ENCODE results near the gene CRIP2.

CRIP2 gene

DNA sequence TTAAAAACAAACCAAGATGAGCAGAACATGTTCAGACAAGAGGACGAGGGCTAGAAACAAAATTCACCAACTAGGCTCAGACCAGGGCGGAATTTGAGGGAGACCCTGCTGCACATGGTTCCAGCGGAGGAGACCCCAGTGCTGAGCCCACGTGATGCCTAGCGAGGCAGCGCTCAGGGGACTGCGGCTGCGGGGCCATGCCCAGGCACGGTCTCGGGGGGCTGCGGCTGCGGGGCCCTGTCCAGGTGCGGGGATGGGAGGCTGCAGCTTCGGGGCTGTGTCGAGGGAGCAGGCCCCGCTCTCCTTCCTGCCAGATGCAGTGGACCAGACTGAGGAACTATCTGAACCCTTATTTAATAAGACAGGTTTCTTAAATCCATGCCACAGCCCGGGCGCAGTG, 12.7 kb upstream of the CRIP2 start:
- DNase-seq (ENCODE audit: low read depth in 3 of 3), result no peak

DNA sequence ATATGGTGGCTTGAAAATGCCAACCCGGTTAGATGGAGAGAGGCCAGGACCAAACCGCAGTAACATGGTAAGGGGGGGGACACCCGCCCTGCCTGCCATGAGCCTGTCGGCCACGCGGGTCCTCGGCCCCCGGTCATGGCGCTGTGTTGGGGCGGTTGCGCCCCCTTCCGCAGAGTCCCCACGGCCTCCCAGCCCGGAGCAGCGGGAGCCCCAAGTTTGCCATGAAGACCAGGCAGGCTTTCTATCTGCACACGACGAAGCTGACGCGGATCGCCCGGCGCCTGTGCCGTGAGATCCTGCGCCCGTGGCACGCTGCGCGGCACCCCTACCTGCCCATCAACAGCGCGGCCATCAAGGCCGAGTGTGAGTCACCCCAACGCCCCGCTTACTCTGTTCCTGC, 10.1 kb upstream of the CRIP2 start:
- no peak for DNase-seq (ENCODE audit: low read depth in 3 of 3)

DNA sequence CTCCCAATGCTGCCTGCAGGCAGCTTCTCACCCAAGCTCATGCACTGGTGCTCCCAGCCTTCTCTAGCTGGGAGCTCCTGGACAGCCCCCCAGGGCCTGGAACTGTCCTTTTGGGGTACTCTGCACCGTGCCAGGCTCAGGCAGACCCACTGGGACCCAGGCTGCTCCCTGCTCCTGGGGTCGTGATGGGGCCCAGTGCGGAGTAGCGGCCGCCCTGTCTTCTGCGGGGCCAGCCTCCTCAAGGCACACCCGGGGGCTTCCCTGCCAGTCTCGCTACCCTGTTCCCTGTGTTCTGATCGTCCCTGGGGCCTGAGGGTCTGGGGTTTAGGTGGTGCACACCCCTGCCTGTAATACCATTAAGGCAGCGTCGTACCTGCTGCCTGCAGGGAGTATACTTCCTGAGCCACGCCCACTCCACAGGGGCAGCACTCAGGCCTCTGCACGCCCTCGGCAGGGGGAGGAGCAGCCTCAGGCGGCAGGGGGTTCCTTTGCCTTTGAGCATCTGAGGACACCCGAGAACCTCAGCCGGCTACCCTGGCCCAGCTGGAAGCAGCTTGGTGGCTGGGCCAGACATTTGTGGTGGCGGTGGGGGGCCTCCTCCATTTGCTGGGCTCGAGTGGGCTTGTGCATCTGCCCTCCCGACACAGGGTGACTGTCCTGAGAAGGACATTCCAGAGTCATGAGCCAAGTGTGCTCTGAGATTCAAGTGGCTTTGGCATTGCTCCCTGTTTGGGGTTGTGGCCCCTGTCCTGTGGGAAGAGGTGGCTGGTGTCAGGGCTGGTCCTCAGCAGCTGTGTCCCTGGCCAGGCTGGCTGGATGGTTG, 9.2 kb upstream of the CRIP2 start:
- DNase-seq (ENCODE audit: low read depth in 3 of 3), result no peak

DNA sequence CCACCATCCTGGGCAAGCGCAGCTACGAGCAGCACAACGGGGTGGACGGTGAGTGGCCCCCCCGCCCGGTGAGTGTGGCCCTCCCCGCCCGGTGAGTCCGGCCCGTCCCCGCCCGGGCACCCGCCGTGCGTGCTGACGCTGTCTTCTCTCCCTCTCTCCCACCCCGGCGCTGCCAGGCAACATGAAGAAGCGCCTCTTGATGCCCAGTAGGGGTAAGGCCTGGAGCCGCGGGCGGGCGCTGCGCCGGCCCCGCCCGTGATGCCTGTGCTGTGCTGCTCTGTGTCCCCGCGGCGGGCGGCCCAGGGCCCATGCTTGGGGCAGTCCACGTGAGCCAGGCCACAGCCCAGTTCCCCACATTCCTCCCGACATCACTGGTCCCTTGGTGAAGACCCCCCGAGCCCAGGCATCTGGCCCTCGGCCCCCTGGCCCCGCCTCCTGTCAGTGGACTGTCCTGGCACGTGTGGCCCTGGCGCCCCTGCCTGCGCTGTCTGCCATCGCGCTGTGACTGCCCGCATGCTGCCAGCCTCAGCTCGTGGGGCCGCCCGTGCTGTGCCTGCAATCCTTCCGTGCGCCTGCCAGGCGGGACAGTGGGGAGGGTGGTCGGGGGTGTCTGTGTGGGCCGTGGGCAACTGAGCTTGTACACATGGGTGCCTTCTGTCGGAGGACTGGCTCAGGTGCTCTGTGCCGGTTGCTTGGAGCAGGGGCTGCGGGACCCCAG, 7.9 kb upstream of the CRIP2 start:
- no peak for DNase-seq (ENCODE audit: low read depth in 3 of 3)

DNA sequence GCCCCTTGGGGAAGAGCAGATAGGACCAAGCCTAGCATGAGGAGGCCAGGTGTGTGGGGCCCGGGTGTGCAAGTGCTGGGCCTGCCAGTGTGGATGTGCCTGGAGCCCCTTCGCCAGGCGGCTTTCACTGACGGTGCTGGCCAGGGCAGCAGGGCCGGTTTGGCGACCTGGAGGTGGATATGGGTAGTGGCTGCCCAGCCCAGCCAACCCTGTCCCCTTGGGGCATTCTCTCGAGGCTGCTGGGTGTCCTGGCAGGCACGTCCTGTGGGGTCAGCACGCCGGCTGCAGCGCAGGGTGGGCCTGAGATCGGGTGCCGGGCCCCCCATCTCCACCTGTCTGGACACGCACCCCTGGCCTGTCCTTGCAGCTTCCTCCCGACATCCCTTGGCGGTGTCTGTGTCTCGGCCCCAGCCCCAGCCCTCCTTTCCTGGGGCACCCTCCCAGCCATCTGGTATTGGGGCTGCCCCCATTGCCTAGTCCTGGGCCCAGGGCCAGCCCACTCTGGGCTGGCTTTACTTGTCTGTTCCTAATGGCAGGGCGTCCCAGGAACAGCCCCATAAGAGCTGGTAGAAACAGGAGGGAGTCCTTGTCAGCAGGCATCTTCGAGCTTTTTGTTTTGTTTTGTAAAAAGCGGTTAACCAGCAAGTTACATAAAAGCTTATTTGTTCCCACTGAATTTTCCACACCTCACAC, 7.2 kb upstream of the CRIP2 start:
- DNase-seq (ENCODE audit: low read depth in 3 of 3), result no peak

DNA sequence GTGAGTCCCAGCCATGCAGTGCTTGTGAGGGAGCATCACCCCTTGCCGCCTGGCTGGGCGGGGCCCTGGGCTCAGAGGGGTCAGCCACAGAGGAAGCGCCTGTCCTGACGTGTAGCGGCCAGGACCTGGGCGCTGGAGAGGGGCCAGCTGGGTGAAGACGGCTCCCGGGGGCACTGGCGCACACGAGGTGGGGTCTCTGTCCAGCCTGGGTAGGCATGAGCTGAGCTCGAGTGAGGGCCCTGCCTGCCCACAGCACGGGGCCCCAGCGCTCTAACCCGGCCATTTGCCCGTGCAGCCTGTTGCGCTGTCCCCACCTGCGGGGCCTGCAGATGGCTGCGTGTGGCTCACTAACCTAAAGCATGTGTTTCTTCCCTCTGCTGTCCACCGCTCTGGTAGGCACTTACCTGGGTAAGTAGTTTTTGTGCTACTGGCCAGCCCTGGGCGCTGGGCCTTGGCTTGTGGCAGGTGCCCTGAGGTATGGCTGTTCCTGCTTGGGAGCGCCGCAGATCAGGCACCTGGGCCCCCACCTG, 6.6 kb upstream of the CRIP2 start:
- no peak for DNase-seq (ENCODE audit: low read depth in 3 of 3)

DNA sequence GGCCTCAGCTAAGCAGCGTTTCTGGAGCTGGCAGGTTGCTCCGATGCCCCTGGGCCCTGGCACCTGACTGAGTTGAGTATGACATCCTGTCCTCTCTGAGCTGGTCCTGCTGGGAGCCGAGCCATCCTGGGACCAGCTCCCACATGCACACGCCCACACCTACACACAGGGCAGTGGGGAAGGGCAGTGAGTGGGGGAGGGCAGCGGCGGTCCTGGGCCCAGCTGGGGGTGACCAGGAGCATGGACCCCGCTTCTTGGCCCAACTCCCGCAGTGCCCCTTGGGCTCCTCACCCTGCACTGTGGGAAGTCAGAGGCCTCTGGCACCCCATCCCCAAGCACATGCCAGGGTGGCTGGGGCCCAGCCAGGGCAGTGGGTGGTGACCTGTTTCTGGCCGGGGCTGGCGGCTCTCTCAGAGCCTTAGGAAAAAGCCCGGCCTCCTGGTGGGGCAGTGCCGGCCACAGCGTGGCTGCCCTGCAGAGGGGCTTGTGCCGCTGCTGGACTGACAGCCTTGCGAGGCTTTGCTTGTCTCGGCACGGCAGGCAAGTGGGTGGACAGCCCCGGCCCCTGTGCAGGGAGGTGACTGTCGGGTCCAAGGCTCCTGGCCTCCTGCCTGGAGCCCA, 5.9 kb upstream of the CRIP2 start:
- no peak for DNase-seq (ENCODE audit: low read depth in 3 of 3)

DNA sequence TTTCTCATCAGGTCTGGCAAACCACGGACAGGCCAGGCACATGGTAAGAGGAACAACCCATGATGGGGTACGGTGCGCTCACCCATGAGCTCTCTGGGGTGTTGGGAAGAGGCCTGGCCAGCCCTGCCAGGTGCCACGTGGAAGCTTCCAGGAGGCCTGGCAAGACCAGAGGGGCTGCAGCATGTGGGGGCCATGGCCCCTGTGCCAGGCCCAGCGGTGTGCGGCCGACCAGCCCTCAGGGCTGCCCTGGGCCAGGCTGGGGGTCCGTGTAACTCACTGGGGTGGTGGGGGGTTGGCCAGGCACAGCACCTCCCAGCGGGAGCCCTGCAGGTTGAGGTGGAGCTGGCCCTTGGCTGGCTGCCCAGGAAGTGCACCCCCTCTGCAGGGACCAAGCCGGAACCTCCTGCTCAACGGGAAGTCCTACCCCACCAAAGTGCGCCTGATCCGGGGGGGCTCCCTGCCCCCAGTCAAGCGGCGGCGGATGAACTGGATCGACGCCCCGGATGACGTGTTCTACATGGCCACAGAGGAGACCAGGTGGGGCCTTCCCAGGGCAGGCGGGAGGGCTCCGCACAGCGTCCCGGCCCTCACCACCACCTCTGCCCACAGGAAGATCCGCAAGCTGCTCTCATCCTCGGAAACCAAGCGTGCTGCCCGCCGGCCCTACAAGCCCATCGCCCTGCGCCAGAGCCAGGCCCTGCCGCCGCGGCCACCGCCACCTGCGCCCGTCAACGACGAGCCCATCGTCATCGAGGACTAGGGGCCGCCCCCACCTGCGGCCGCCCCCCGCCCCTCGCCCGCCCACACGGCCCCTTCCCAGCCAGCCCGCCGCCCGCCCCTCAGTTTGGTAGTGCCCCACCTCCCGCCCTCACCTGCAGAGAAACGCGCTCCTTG, 4.9 kb upstream of the CRIP2 start:
- DNase-seq (ENCODE audit: low read depth in 3 of 3), result no peak

DNA sequence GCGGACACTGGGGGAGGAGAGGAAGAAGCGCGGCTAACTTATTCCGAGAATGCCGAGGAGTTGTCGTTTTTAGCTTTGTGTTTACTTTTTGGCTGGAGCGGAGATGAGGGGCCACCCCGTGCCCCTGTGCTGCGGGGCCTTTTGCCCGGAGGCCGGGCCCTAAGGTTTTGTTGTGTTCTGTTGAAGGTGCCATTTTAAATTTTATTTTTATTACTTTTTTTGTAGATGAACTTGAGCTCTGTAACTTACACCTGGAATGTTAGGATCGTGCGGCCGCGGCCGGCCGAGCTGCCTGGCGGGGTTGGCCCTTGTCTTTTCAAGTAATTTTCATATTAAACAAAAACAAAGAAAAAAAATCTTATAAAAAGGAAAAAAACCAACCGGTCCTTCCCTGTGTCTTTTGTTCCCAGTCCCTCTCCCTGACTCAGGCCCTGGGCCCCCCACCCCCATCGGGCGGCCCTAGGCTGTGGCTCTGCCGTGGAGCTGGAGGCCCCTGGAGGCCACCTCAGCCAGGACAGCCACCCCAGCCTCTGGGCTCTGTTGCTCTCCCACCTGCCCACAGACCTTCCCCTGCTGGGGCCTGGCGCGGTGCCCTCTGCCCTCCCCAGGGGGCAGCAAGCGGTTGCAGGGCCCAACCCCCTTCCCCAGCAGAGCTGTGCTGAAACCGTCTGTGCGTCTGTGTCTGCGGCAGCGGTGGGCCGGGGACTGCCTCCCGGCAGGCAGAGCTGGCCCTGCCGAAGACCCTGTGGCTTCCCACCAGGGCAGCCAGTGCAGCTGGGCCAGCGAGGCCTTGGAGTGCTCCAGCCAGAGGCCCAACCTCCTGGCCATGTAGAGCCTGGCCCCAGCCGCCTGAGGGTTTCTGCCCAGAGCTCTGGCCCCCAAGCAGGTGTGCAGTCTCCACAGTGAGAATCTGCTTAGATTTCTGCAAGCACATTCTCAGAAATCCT, 4.0 kb upstream of the CRIP2 start:
- no peak for DNase-seq (ENCODE audit: low read depth in 3 of 3)

DNA sequence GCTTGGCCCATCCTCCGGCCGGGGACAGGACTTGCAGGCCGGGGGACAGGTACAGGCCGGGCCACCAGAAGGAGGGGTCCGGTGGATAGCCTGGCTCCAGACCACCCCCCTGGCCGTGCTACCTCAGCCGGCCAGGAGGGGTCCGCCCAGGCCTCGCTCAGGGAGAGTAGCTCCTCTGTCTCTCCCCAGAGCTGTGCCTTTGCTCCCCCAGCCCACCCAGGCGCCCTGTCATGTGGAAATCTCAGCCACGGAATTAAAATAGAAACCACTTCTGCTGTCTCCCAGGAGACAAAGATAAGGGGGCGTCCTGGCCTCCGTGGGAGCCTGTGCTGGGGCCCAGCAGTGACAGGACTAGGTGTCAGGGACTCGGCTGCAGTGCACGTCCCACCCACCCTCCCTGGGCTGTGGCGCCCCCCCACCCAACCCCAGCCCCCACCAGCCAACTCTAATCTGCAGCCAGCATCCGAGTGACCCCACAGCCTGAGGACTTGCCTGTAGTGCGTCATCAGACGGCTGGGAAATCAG, 3.3 kb upstream of the CRIP2 start:
- no peak for DNase-seq (ENCODE audit: low read depth in 3 of 3)

DNA sequence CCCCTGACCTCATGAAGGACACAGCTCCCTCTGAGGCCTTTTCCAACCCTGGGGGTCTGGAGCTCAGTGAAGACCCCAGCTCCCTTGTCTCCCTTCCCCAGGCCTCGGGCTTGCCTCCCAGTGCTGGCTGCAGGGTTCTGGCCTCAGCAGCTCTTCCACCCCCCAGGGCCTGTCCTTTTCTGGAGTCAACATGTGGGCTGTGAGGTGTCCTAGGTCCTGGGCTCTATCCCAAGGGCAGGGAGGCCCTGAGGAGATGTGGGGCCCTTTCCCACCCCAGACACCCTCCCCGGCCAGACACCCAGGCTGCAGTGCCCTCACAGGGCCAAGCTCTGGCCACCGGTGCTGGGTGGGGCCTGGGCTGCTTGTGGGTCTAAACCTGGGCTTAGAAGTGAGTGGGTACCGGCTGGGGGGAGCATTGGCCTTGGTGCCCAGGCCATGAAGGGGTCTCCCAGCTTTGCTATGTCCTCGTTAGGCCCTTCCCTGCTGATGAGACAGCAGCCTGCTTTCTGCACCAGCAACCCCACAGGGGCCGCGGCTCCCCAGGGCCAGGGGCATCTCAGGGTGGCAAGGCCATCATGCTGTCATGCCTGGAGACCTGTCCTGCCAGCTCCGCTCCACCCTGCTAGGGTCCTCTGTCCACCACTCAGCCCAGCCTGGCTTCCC, 2.7 kb upstream of the CRIP2 start:
- DNase-seq (ENCODE audit: low read depth in 3 of 3), result no peak

DNA sequence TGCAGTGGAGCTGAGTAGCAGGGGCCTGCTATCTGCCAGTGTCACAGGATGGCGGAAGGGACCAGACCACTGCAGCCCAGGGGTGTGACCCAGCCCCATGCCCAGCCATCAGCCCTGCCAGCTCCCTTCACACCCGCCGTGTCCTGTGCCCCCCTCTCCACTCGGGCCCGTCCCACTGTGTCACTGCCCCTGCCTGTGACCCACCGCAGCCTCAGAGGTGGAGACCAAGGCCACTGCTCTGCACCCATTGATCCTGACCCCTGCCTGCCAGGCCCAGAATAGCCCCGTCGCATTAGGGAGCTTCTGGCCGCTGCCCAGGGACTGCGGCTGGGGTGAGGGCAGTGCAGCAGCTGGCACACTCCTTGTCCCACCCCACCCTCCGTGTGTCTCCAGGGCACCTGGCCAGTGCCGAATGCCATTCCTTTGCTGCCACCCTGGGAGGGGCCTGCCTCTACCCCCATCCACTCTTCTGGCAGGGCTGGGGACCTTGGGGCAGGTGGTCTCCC, 2.1 kb upstream of the CRIP2 start:
- no peak for DNase-seq (ENCODE audit: low read depth in 3 of 3)

DNA sequence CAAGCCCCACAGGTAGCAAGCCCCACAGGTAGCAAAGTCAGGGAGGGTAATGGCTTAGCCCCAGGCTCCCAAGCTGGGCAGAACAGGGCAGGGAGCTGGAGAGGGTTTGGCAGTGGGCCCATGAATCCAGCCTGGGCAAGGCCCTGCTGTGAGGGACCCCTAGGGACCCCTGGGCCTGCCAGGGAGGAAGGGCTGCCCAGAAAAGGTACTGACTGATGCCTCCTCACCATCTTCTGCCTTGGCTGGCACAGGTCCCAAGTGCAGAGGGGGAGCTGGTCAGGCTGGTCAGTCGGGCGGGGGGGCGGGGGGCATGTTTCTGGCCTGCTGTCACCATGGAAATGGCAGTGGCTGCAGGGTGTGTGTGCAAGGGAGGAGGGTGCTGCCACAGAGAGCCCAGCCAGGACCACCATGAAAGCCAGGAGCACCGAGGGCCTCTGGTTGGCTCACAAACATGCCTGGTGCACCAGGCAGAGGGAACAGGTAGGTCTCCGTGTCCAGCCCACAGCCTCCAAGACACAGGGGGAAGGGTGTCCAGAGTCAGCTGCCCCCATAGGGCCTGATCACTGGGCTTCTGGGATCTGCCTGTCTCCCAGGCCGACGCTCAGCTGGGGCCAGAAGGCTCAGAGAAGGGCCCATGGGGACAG, 1.5 kb upstream of the CRIP2 start:
- DNase-seq (ENCODE audit: low read depth in 3 of 3), result no peak

DNA sequence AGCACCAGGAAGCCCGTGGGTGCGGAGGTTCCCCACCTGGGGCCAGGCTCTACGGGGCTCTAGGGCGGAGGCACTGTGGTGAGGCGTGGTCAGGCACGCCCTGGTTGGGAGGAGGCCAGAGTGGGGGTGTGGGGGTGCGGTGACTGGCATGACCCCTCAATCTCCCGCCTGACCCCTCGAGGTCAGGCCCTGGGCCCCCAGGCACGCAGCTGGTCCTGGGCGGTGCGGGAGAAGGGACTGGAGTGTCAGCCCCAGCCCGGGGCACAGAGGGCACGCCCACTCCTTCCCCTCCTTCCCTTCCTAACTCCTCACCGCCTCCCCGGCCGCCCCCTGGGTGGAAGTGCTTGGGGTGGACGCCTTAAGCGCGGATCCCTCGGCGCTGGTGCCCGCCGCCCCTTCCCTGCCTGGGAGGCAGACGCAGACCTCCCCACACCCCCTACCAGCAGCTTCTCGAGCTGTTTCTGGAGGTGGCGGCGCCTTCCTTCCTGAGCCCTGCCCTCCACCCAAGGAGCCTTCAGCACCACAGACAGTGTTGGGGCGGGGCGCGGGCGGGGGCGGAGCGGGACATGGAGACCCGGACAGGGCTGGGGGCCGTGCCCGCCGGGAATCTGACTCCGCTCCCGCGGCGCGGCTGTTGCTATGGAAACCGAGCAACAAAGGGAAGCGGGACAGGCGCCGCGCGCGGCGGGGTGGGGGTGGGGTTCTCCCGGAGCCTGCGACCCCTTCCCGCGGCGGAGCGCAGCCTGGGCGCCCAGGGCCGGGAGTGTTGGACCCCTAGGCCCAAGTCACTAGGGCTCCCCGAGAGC, 741 bp upstream of the CRIP2 start:
- DNase-seq (ENCODE audit: low read depth in 3 of 3), result no peak

DNA sequence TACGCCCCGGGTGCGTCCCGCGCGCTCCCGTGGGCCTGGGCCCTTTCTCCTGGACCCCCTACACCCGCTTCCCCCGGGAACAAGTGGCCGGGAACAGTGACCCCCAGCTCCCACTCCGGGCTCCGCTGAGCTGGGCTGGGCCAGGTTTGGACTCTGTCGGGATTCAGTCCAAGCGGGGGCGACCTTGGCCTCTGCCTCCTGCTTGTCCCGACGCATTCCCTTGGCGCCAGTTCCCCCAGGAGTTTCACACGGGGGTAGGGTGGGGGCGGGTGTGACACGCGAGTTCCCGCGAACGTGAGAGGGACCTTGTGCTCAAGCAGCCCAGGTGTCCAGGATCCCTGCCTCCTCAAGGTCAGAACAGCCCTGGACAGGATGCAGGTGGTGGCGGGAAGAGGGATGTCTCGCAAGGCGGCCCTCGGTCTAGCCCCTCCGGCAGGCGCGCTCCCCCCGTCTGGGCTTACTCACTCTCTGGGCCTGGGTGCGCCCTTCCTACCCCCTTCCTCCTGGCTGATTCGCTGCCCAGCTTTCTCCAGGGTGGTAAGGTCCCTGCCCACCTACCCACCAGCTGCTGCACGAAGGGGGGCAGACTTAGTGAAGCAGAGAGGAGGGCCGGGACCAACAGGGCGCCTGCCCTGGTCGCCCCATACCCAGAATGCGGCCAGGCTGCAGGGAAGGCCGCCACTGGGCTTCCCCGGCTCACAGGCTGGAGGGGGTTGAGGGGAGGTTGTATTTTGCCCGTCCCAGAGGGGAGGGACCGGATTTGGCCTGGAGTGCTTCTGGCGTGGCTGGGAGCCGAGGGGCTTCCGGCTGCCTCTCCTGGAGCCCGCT, 862 bp downstream of the CRIP2 start:
- DNase-seq (ENCODE audit: low read depth in 3 of 3), result no peak

DNA sequence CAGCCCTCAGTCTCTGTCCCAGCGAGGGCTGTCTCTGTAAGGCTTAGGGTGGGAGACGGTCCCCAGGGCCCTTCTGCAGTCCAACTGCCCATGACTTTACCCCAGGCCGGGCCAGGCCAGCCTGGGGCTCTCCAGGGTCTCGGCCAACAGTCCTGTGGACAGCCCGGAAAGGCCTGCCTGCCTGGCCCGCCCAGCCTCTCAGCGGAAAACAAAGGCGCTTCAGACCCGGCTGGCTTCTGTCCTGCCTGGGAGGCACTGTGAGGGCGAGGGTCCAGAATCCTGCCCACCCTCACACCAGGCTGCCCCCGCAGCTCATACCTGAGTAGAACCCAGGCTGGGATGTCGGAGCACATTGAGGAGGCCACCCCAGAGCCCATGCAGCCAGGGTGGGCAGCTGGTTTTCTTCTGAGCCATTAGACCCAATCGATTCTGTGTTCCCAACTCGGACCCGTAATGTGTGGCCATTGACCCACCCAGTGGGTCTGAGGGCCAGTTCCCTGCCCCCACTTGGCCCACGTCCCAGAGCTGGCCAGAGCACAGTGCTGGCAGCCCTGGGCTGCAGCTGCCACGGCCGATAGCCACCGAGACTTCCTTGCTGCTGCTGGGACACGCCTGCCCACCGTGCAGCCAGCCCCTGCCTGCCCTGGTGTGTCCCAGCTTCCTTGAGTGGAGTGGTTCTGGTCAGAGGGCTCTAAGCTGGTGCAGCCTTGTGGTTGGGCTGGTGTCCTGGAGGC, 1.6 kb downstream of the CRIP2 start:
- no peak for DNase-seq (ENCODE audit: low read depth in 3 of 3)
